Breast epithelium (tissue), 3 donors: Measurements from ENCODE around the gene PRDM16.

Source experiments
- POLR2A ChIP-seq: fragments of 450-650 bp; IDR thresholded peaks from one replicate; pipeline ENCODE4 v1.6.1; 2016; ENCODE audit warnings: antibody characterized with exemption, mild to moderate bottlenecking, moderate library complexity
- TF ChIP-seq, protein P1 (sequence below), 3 donors: fragments of 450-650 bp; IDR thresholded peaks; one replicate each; pipeline ENCODE4 v1.5.1; 2016 to 2017; ENCODE audit warnings: antibody characterized with exemption in 3 of 3, mild to moderate bottlenecking in 3 of 3, moderate library complexity in 3 of 3

DNA sequence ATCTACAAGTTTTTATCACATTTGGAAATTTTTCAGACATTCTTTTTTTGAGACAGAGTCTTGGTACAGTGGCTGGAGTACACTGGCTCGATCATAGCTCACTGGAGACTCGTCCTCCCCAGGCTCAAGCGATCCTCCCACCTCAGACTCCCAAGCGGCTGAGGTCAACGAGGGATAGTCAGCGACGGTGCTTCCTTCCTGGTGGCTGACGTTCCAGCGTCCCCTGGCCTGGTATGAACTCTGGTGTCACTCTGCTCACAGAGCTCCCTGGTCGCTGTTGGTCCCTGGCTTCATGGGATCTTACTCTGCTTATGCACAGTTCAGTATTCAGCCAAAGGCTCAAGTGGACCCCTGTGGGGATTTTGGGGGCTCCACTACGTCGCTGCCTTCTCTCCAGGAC, 382.0 kb downstream of the PRDM16 start:
- TF ChIP-seq, protein P1, sequence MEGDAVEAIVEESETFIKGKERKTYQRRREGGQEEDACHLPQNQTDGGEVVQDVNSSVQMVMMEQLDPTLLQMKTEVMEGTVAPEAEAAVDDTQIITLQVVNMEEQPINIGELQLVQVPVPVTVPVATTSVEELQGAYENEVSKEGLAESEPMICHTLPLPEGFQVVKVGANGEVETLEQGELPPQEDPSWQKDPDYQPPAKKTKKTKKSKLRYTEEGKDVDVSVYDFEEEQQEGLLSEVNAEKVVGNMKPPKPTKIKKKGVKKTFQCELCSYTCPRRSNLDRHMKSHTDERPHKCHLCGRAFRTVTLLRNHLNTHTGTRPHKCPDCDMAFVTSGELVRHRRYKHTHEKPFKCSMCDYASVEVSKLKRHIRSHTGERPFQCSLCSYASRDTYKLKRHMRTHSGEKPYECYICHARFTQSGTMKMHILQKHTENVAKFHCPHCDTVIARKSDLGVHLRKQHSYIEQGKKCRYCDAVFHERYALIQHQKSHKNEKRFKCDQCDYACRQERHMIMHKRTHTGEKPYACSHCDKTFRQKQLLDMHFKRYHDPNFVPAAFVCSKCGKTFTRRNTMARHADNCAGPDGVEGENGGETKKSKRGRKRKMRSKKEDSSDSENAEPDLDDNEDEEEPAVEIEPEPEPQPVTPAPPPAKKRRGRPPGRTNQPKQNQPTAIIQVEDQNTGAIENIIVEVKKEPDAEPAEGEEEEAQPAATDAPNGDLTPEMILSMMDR (IDR thresholded peaks at IDR 0.05): no peak
- no peak for TF ChIP-seq POLR2A
